WTC11 (cell line): Measurements from ENCODE around the gene LRRC58.

Experiments
- CTCF ChIP-seq: fragments of 200-600 bp; IDR thresholded peaks from 2 replicates; pipeline ENCODE4 v1.8.0; 2022; ENCODE audit warnings: antibody characterized with exemption
- SMAD3 ChIP-seq: sonication (generic); formaldehyde crosslinking; IDR thresholded peaks from 2 replicates; pipeline ENCODE4 v1.8.0; 2022; ENCODE audit warnings: missing genetic modification reagents, mild to moderate bottlenecking, borderline replicate concordance
- TP53 ChIP-seq: sonication (generic); formaldehyde crosslinking; IDR thresholded peaks from 2 replicates; pipeline ENCODE4 v1.8.1; 2023; ENCODE audit warnings: mild to moderate bottlenecking, missing genetic modification reagents

GRCh38 chr3:120355486-120355885, 6.3 kb upstream of the LRRC58 start:
- TF ChIP-seq CTCF, result no peak
- TF ChIP-seq SMAD3 (CRISPR knock-in tag), result no peak
- no peak for TF ChIP-seq TP53 (CRISPR knock-in tag)
